T-helper 1 cell (primary cell): Measurements from ENCODE around the gene KIF1C.
"Not testable (repeated sequence)": the region's sequence is repeated elsewhere in the genome, so short reads cannot be mapped to it uniquely, and the experiment has no call there.

Experiments used
- DNase-seq, 5 donors: peaks; one replicate each; pipeline ENCODE4 v3.0.0-alpha.2; 2012 to 2020

KIF1C gene

DNA sequence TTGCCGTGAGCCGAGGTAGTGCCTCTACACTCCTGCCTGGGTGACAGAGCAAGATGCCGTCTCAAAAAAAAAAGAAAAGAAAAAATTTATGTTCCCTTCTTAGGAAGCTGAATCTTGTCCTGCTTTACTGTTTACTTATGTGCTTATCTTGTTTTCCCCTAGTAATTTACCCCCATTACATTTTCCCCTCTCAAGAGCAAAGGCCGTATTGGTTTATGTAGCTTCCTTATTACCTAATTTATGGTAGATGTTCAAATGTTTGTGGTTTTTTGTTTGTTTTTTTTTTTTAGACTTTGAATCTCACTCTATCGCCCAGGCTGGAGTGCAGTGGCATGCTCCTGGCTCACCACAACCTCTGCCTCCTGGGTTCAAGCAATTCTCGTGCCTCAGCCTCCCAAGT, 47.7 kb downstream of the KIF1C start:
- no peak for DNase-seq

GRCh38 chr17:5047446-5047845, 49.7 kb downstream of the KIF1C start:
- no peak for DNase-seq

DNA sequence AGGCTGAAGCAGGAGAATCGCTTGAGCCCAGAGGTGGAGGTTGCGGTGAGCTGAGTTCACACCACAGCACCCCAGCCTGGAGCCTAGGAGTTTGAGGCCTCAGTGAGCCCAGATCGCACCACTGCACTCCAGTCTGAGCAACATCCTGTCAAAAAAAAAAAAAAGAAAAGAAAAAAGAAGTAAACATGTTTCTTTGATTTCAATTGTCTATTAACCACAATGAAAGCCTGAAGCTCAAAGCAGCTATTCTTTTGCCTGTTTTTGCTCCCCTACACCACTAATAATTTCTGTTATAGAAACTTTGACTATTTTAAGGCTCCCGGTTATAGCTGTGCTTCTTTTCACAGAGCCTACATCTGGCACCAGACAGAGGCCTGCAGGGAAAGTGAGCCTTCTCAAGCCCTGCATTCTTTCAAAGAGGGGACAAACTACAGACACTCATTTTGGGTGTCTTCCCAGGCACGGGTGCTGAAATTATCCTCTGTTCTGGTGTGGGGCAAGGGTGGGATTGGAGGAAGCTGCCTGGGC, 51.6 kb downstream of the KIF1C start:
- peak; percentile 64 to 76 (median 71) for DNase-seq

DNA sequence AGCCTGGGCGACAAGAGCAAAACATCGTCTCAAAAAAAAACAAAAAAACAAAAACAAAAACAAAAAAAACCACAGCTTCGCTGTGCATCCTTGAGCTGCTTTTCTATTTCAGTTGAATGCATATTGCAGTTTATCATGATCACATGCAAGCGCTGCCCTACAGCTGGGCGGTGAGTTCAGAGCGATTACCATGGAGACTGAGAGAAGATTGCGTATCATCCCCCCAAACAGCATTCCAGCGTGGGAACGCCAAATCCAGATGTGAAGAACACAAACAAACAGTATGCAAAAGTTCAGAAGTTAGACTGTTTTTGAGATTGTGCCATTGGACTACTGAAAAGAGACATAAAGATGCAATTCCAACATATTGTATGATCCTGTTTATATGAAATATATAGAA, 52.5 kb downstream of the KIF1C start:
- no peak for DNase-seq

DNA sequence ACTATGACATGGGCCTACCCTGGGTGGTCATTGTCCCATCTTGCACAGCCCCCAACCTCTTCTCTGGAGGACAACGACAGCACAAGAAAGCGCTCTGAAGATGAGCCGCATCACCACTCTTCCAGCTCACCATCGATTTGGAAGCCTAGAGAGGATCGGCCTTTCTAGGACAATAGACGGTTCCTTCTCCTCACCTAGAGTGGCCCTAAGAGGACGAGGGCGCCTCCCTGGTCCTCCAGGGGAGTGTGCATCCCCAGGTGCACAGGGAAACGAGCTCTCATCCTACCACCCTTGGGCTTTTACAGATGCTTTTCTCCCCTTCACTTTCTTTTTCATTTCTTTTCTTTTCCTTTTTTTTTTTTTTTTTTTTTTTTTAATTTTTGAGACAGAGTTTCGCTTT, 57.8 kb downstream of the KIF1C start:
- DNase-seq, result no peak

DNA sequence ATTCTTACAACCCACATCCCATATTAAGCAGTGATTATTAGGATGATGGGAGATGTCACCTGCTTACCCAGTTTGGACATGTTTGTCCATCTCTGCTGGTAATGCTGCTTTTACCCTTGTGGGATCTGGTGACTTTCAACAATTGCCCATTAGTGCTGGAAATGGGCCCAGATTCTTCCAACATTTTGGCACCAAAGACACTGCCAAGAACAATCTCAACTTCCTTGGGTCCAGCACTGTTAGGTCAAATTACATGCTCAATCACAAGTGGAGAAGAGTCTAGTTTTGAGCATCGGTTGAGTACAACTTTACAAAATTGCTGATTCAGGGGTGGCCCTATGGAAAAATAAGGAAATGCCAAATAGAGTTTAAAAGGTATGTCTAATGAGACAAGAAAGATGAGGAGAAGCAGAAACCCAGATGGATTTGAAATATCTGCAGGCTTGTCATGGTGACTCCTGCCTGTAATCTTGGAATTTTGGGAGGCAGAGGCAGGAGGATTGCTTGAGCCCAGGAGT, 67.5 kb downstream of the KIF1C start:
- DNase-seq, result no peak

GRCh38 chr17:5068236-5068635, 70.5 kb downstream of the KIF1C start:
- DNase-seq, result no peak

DNA sequence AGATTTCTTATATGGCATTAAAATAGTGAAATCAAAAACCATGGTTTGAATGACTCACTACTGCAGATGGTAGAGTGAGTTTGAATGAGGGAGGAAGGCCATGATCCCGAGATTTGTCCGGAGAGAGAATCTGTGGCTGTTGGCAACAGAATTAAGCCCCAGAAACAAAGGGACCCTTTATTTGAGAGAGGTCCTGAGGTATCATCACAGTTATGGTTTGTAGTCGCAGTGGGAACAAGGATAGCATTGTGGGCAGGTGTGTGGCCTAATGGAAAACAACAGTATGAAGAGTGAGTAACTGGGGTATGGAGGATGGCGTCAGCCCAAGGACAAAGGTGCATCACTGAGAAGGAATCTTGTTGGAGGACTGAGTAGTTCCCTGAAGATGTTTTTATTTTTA, 72.0 kb downstream of the KIF1C start:
- DNase-seq, result no peak

- DNase-seq, result not testable (repeated sequence)
Measured at GRCh38 chr17:5075472-5075871, 77.7 kb downstream of the KIF1C start.

- not testable (repeated sequence) for DNase-seq
Measured at GRCh38 chr17:5077275-5077674, 79.5 kb downstream of the KIF1C start.

- no peak for DNase-seq
Measured at GRCh38 chr17:5077781-5078105, 80.0 kb downstream of the KIF1C start.
